Ramos (cell line): ENCODE results near the gene PLPP1.

ENCODE experiments used
- in situ Hi-C: fragments of 300-500 bp; cut with MboI; formaldehyde crosslinking; loops from one replicate; pipeline ENCODE4 v1.14.3; 2022; ENCODE audit warnings: low sequenced_read_pairs; ENCODE audit not compliant: unreplicated experiment

Gene PLPP1

GRCh38 chr5:55415071-55415470 is 119.7 kb downstream of the PLPP1 start:
- in situ Hi-C loops = no loop called here

DNA sequence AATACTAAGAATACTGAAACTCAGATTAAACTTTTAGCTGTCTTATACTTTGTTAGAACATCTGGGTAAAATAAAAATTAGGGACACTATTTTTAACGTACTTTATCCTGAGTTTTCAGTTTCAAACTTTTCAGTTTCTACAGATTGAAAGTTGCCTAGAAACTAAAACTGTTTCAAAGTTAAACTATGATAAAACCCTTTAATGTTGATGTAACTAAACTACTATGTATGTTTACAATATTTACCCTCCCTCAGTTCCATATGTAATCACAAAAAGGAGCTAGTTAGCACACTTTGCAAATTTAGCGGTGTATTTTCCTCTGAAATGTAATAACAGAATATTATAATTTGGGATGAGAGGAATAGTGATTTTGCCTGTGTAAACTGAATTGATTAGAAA is 121.1 kb downstream of the PLPP1 start:
- in situ Hi-C loops = no loop called here

- in situ Hi-C loops = no loop called here
These were observed 122.9 kb downstream of the PLPP1 start for GRCh38 chr5:55411876-55412275.

GRCh38 chr5:55410845-55411244 is 123.9 kb downstream of the PLPP1 start:
- in situ Hi-C loops = no loop called here

DNA sequence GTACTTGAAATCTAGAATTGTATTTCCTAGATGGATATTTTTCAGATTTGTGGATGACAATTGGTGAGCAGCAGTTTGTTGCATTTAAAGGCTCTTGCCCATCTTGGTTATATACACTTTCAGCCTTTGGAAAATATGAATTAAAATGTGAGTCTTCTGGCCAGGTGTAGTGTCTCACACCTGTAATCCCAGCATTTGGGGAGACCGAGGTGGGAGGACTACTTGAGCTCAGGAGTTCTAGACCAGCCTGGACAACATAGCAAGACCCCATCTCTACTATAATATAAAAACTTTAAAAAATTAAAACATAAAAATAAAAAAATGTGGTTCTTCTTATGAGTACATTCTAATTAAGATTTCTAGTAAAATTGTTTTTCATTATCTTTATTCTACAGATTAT is 125.0 kb downstream of the PLPP1 start:
- in situ Hi-C loops = no loop called here

DNA sequence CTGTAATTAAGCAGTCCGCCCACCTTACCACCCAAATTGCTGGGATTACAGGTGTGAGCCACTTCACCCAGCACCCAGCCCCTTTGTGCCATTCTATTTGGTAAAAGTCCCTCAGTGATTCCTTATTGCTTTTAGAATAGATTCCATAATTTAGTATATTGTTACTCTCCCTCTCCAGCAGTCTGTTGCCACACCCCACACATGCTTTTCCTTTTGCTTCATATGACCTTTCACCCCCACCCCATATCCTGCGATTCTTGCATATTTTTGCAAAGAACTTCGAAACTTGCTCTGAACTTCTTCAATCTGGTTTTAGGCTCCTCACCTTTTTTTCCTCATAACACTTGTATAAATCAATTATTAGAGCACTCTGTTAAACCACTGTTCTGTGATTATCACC is 126.8 kb downstream of the PLPP1 start:
- in situ Hi-C loops = no loop called here

DNA sequence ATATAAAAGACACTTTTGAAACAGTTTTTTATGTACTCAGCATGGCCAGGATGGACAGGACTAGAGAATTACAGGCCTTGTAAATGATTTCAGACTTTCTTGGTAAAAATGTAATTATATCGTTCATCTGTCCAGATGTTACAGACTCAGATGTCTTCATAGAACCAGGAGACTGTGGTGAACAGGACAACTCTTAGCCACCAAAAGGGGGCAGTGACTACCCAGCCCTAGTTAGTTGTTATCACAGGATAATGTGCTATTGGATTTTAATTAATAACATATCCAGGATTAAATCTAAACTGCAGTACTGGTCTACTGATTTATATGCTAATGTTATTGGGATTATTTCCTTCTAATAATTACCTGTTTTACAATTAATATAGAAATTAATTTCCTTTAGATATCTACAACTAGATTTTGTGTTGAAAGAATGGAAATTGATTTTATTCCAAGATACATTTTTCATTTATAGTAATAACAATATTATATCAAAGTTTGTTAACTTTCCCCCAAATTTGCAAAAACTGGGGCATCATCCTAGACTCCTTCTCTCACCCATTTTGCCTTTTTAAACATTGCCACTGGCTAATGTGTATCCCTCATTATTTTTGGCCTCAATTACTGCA is 127.6 kb downstream of the PLPP1 start:
- in situ Hi-C loops = no loop called here

DNA sequence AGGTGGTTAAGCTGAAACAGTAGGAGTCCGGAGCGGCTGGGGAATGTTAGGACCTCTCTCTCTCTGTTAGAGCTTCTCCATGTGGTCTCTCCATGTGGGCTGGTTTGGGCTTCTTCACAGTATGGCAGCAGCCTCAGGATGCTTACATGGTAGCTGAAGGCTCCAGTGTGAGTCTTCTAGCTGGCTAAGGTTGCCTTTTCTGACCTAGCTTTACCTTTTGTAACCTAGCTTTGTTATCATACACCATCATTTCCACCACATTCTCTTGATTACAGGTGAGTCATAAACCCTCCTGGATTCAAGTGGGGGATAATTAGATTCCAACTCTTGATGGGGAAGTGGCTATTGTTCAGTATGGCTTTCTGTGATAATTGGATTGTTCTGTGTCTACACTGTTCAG is 128.5 kb downstream of the PLPP1 start:
- in situ Hi-C loops = no loop called here

- in situ Hi-C loops = no loop called here
These were observed 132.6 kb downstream of the PLPP1 start for GRCh38 chr5:55402199-55402598.

DNA sequence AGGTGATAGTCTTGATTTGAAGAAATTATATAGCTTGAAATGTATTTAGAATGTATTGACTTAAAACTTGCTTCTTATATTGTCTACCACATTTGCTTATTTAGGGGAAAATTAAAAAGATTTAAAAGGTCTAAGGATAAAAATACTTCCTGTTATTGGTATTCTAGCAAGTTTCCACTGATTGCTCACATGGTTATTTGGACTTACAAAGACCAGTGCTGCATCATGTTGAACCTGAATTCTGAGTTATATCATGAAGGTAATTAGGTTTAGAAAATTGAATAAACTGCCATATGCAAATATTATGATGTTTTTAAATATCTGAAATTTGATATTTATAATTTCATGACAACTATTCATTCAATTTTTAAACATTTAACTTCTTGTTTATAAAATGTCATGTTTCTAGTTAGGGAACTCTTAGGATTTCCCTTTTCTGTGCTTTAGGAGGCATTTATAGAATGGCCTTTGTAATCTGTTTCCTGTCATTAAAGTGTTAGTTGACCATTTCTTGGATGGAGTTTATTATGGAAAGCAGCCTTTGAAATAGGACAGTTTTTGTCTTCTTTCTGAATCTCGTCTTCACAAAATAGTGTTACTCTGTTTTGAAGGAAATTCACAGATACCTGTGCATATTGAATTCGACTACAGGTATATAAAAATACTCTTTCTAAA is 141.1 kb downstream of the PLPP1 start:
- in situ Hi-C loops = no loop called here

DNA sequence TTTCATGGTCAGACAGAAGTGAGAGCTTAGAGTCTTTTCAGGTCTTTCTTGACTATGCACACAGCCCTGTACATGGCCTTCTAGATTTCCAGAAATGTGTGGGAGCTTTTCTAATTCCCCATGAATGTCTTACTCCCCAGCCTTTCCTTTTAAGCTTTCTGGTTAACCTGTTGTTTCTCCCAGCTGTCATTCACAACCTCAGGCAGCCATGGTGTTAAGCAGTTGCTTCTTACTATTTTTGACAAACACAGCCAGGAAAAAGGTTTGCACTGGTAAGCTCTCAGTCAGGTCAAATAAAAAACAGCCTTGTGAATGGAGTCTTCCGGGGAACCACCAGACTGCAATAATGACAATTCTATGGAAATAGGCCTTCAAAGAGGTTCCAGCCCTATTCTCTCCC is 142.1 kb downstream of the PLPP1 start:
- in situ Hi-C loops = no loop called here

DNA sequence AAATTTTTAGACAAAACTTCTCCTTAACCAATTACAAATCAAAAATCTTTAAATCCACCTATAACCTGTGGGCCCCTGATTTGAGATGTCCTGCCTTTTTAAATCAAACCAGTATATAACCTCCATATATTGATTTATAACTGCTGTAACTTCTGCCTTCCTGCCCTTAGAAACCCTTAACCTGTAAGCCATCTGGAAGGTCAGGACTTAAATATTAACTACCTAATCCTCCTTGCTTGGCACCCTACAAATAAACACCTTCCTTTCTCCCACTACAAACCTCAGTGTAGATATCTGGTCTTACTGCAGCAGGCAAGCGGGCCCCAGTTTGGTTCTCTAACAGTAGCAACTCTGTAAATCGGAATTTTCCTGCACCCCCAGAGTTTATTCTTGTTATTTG is 143.1 kb downstream of the PLPP1 start:
- in situ Hi-C loops = no loop called here

DNA sequence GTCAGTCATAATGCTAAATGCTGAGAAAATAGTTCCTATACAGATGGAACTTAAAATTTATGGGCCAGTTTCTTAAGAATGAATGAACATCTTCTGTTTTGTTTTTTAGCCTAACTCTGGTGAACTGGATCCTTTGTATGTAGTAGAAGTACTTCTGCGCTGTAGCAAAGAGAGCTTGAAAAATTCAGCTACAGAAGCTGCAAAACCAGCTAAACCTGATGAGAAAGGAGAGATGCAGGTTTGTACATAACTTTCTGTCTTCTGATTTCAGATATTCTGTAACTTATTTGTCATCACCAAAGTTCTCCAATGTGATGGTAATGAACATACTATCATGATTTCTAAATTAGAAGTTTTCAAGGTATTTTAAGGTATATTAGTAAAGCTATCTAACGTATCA is 146.9 kb downstream of the PLPP1 start:
- in situ Hi-C loops = no loop called here

- in situ Hi-C loops = no loop called here
These were observed 148.4 kb downstream of the PLPP1 start for GRCh38 chr5:55386356-55386755.

- in situ Hi-C loops = no loop called here
These were observed 148.9 kb downstream of the PLPP1 start for GRCh38 chr5:55385846-55386245.

- in situ Hi-C loops = no loop called here
These were observed 149.5 kb downstream of the PLPP1 start for GRCh38 chr5:55385227-55385626.

DNA sequence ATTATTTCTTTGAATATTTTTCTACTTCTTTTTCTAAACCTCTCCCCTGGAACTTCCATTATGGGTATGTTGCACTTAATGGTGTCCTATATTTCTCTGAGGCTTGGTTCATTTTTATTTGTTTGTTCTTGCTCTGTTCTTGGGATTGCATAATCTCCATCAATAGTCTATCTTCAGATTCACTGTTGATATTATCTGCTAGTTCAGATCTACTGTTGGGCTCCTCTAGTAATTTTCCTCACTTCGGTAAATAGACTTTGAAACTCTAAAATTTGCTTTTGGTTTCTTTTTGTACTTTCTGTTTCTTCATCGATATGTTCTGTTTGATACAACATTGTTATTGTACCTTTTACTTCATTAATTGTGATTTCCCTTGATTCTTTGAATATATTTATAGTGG is 150.7 kb downstream of the PLPP1 start:
- in situ Hi-C loops = no loop called here

GRCh38 chr5:55383254-55383653 is 151.5 kb downstream of the PLPP1 start:
- in situ Hi-C loops = no loop called here

DNA sequence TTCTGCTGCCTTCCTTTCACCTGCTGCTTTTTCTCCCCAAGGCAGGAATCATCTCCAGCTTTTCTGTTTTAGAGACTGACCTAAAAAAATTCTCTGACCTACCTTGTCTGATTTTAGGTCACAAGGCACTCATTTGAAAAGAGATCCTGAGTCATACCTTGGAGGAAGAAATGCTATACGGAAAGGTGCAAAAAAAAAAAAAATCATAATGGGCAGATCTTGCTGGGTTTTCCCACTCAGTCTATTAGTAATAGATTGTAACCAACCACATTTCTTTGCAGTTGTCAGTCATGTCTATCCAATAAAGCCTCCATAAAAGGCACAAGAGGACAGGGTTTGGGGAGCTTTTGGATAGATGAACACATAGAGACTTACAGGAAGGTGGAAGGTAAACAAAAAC is 157.0 kb downstream of the PLPP1 start:
- in situ Hi-C loops = no loop called here
